HL-60/S4 treated with phorbol 12-myristate 13-acetate at 8.2 ng/mL for 4 days and 3 days (cell line): ENCODE results near the gene GTPBP3.
"Not testable (repeated sequence)": the region's sequence is repeated elsewhere in the genome, so short reads cannot be mapped to it uniquely, and the experiment has no call there.

ENCODE experiments used
- in situ Hi-C: fragments of 300-500 bp; cut with MboI; formaldehyde crosslinking; loops from 2 replicates; pipeline ENCODE4 v1.15.0; 2022; ENCODE audit warnings: low sequenced_read_pairs

Gene GTPBP3

GRCh38 chr19:17341386-17341785 lies 4.0 kb downstream of the GTPBP3 start:
- in situ Hi-C loops, result no loop called here

- in situ Hi-C loops, result no loop called here
These were observed 4.5 kb downstream of the GTPBP3 start for GRCh38 chr19:17341845-17342244.

GRCh38 chr19:17346109-17346671 lies 8.8 kb downstream of the GTPBP3 start:
- in situ Hi-C loops, result no loop called here

GRCh38 chr19:17347361-17347760 lies 10.0 kb downstream of the GTPBP3 start:
- in situ Hi-C loops, result no loop called here

- in situ Hi-C loops, result no loop called here
These were observed 10.5 kb downstream of the GTPBP3 start for GRCh38 chr19:17347877-17348276.

GRCh38 chr19:17348700-17349099 lies 11.3 kb downstream of the GTPBP3 start:
- in situ Hi-C loops, result no loop called here

GRCh38 chr19:17351815-17352435 lies 14.6 kb downstream of the GTPBP3 start:
- in situ Hi-C loops, result no loop called here

GRCh38 chr19:17352608-17353280 lies 15.4 kb downstream of the GTPBP3 start:
- in situ Hi-C loops, result no loop called here

- in situ Hi-C loops, result no loop called here
These were observed 16.0 kb downstream of the GTPBP3 start for GRCh38 chr19:17353386-17353785.

GRCh38 chr19:17357078-17357666 lies 19.8 kb downstream of the GTPBP3 start:
- in situ Hi-C loops, result no loop called here

GRCh38 chr19:17357724-17358123 lies 20.4 kb downstream of the GTPBP3 start:
- in situ Hi-C loops, result no loop called here

- in situ Hi-C loops, result no loop called here
These were observed 21.0 kb downstream of the GTPBP3 start for GRCh38 chr19:17358395-17358794.

GRCh38 chr19:17359905-17360800 lies 22.8 kb downstream of the GTPBP3 start:
- in situ Hi-C loops, result no loop called here

- in situ Hi-C loops, result not testable (repeated sequence)
These were observed 26.7 kb downstream of the GTPBP3 start for GRCh38 chr19:17363852-17364605.

- in situ Hi-C loops, result no loop called here
These were observed 28.0 kb downstream of the GTPBP3 start for GRCh38 chr19:17365361-17365760.

- in situ Hi-C loops, result no loop called here
These were observed 32.8 kb downstream of the GTPBP3 start for GRCh38 chr19:17370026-17370587.

GRCh38 chr19:17376935-17377600 lies 39.7 kb downstream of the GTPBP3 start, which contains the start of gene PLVAP:
PLVAP (minus strand) TSS chr19:17377342; CDS start chr19:17377288, 54 bp downstream.
- in situ Hi-C loops, result no loop called here

GRCh38 chr19:17378271-17378670 lies 40.9 kb downstream of the GTPBP3 start:
- in situ Hi-C loops, result no loop called here

GRCh38 chr19:17379221-17379631 lies 41.9 kb downstream of the GTPBP3 start:
- in situ Hi-C loops, result no loop called here
